Left hindlimb (tissue), 1 donor: ENCODE data around the gene CYP4F12.

Source experiments
- DNase-seq: peaks from one replicate; pipeline ENCODE4 v3.0.0-alpha.2; 2018

Gene CYP4F12, protein sequence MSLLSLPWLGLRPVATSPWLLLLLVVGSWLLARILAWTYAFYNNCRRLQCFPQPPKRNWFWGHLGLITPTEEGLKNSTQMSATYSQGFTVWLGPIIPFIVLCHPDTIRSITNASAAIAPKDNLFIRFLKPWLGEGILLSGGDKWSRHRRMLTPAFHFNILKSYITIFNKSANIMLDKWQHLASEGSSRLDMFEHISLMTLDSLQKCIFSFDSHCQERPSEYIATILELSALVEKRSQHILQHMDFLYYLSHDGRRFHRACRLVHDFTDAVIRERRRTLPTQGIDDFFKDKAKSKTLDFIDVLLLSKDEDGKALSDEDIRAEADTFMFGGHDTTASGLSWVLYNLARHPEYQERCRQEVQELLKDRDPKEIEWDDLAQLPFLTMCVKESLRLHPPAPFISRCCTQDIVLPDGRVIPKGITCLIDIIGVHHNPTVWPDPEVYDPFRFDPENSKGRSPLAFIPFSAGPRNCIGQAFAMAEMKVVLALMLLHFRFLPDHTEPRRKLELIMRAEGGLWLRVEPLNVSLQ

DNA sequence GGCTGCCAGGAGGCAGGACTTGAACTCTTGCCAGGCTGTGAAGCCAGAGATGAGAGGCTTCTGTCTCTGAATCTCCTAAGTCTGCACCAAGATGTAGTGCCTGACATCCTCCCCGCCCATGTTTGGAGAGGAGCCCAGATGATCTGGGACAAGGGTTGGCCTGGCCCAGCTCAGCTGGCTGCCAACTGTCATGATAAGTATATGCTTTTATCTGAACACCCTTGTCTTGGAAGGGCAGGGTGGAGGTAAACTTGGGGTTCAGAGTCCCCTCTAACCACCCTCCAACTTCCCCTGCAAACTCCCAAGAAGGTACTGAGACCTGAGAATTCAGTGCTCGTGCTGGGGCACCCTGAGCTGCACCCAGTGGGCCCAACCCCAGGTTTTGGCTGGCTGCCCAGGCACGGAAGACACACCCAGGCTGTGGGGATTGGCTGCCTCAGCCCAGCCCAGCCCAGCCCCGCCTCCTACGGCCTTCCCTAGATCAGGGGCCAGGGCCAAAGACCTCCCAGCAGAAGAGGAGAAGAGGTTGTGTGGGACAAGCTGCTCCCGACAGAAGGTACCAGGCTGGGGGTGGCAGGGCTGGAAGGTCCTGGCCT is at the start of gene CYP4F12:
TSS of gene CYP4F12 (plus strand) at position 508 of the 596 bp plus-strand sequence. CDS start 443 bp downstream, outside the sequence.
- peak; percentile 47 for DNase-seq

DNA sequence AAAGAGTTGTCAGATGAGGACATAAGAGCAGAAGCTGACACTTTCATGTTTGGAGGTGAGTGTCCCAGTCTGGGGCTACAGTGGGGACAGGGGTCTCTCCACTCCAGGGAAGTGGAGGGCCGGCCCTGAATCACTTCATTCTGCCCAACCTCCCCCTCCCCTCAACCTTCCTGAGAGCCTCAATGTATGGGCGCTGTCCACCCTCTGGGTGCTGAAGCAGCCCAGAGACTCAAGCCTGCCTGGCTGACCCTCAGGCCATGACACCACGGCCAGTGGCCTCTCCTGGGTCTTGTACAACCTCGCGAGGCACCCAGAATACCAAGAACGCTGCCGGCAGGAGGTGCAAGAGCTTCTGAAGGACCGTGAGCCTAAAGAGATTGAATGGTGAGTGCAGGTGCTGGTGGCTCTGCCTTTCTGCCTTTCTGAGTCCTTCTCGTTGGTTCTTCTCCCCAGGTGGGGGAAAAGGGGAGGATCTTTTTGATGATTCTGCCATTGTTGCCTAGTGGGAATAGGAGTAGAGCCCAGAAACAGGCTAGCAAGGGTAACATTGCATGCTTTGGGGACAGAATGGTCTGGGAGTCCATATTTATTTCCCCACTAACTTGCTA is 49.1 kb upstream of the CYP4F12 start:
- DNase-seq, result no peak

DNA sequence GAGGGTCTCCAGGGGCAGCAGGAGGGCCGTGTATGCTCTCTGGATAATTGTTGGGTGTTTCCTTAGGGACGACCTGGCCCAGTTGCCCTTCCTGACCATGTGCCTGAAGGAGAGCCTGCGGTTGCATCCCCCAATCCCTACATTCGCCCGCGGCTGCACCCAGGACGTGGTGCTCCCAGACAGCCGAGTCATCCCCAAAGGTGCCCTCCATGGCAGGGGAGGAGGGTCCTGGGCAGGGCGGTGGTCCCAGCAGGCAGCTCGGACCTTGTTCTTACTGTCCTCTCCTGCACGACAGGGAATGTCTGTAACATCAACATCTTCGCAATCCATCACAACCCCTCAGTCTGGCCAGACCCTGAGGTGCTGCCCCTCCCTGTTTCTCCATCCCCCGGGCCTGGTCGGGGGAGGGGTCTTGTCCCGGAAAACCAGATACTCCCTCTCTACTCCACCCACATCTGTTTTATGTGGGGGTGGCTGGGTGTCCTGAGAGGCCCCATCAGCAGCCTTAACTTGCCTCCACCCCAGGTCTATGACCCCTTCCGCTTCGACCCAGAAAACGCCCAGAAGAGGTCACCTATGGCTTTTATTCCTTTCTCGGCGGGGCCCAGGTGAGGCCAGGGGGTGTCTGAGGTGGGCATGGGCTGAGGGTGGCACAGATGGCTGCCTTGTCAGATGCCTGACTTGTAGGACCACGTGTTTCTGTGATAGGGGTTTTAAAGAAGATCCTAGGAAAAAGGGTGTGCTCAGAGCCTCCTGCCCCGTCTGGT is 44.5 kb upstream of the CYP4F12 start:
- DNase-seq, result no peak

DNA sequence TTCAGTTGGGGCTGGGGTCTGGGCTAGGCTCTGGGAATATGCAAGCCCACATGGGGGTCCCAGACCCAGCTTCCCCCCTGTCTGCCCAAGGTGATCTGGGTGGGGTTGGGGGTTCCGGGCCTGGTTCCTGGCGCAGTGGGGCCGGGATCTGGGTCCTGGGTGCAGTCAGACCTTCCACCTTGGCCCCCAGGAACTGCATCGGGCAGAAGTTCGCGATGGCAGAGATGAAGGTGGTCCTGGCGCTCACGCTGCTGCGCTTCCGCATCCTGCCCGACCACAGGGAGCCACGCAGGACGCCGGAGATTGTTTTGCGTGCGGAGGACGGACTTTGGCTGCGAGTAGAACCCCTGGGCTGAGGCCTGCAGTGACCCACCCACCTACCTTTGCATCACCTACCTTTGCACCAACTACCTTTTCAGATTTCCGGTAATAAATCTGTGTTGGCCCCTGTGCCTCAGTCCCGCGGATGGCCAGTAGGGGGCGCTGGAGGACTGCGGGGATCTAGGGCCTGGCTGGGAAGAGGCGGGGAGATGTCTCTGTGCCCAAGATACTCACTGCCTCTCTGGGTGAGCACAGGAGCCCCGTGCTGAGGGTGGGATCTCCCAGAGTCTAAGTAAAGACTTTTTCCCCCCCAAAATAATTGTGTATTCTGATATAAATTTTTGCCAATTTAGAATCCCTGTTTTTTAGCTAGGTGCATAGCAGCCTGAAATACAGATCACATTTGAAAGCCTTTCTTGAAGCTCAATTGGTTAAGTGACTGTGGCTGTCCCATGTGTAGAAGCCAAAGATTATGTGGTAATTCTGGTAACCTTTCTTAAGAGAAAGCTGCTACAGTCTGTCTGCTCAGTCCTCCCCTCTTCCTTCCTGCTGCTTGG is 43.6 kb upstream of the CYP4F12 start:
- peak; percentile 66 for DNase-seq

DNA sequence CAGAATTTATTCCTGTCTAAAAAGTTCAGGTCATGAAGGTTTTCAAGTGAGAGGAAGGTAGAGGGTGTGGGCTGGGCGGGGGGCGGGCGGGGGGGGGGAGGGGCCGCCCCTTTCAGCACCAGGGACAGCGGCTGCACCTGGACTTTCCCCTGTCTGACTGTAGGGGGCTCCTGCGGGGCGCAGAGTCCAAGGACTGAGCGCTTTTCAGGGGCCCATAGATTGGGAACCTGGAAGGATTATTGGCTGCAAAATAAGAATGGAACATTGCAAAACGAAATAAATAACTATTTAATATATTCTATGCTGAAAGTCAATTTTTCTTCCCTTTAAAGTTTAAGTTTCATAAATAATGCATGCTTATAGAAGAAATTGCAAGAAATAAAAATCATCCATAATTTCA is 41.1 kb upstream of the CYP4F12 start:
- DNase-seq, result no peak

DNA sequence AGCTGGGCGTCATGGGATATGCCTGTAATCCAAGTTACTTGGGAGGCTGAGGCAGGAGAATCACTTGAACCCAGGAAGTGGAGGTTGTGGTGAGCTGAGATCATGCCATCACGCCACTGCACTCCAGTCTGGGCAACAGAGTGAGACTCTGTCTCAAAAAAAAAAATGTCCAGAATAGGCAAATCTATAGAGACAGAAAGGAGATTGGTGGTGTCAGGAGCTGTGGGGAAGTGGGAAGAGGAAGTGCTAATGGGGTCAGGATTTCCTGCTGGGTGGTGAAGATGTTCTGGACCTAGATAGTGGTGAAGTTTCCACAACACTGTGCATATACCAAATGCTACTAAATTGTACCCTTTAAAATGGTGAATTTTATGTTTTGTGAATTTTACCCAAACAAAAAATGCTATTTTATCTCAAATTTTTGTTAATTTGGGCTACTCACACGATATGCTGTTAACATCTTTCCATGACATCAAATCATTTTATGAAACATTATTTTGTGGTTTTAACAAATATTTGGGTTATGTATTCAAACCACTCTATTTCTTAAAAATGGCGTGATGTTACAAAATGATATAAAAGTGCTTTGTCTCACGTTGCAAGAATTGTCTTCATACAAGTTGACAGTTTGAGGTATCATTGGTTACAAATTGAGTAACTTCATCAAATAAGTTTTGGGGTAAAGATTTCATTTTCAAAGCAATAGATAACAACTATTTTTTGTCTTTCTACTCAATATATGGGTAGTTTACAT is 39.6 kb upstream of the CYP4F12 start:
- DNase-seq, result no peak

DNA sequence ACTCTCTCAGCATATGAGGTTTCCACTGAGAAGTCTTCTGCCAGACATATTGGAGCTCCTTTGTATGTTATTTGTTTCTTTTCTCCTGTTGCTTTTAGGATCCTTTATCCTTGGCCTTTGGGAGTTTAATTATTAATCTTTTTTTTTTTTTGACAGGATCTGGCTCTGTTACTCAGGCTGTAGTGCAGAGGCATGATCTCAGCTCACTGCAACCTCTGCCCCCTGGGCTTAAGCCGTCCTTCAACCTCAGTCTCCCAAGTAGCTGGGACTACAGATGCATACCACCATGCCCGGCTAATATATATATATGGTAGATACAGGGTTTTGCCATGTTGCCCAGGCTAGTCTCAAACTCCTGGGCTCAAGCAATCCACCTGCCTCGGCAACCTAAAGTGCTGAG is 38.8 kb upstream of the CYP4F12 start:
- no peak for DNase-seq

DNA sequence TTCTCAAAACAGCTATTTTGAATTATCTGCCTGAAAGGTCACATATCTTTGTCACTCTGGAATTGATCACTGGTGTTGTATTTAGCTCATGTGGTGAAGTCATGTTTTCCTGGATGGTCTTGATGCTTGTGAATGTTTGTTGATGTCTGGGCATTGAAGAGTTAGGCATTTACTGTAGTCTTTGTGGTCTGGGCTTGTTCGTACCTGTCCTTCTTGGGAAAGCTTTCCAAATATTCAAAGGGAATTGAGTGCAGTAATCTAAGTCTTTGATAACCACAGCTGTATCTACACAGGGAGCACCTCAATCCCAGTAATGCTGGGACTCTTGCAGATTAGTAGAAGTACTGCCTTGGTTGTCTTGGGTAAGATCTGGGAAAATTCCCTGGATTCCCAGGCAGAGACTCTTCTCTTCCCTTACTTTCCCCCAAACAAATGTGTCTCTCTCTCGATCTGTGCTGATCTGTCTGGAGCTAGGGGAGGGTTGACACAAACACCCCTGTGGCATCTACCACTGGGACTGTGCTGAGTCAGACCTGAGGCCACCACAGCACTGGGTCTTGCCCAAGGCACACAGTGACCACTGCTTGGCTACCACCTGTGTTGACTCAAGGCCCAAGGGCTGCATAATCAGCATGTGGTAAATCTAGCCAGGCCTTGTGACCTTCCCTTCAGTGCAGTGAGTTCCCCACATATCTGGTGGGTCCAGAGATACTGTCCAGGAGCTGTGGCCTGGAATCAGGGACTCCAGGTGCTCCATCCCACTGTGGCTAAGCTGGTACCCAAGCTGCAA is 37.7 kb upstream of the CYP4F12 start:
- no peak for DNase-seq

DNA sequence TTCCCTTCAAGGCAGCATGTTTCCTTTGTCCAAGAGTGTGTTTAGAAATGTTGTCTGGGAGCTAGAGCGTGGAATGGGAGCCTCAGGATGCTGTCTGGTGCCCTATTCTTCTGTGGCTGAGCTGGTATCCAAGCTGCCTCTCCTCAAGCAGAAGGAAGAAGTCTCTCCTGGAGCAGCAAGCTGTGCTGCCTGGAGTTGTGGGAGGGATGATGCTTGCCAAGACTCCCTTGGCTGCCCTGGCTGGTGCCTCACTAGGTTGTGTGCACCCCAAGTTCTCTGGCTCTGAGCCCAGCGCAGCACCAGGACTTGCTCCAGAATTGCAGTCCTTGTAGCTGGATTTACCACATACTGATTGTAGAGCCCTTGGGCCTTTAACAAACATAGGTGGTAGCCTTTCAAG is 36.9 kb upstream of the CYP4F12 start:
- no peak for DNase-seq

DNA sequence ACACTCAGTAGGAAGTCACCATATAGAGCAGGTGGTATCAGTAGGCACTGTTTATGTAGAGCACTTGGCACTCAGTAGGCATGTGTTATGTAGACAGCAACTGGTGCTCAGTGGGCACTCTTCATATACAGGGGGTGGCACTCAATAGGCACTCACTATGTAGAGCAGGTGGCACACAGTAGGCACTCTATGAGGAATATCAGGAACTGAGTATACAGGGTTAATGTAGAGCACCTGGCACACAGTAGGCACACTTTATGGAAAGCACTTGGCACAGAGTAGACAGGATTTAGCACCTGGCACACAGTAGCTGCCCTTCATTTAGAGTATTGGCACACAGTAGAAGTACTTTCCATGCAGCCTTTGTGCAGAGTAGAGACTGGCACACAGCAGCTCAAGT is 33.3 kb upstream of the CYP4F12 start:
- DNase-seq, result no peak

DNA sequence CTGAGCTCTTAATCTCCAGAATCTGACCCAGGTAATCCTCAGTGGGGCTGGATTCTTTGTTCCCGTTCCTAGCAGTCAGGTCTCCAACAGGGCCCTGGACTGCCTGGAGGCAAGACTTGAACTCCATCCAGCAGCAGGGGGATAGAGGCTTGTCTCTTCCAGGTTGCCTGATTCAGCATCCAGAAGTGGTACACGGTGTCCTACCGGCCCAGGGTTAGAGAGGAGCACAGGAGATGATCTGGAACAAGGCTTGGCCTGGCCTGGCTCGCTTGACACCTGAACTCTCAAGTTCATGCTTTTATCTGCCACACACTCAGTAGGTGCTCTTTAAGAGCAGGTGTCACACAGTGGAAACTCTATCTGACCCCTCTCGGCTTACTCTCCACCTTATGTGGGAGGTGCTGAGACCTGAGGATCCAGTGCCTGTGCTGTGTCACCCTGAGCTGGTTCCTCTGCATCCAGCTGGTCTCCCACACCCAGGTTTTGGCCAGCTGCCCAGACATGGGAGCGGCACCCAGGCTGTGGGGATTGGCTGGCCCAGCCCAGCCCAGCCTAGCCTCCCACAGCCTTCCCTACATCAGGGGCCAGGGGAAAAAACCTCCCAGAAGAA is 32.5 kb upstream of the CYP4F12 start, which contains the start of gene CYP4F3:
TSS of gene CYP4F3 (plus strand) at position 604 of the 610 bp plus-strand sequence. CDS start 519 bp downstream, outside the sequence.
- DNase-seq, result no peak

DNA sequence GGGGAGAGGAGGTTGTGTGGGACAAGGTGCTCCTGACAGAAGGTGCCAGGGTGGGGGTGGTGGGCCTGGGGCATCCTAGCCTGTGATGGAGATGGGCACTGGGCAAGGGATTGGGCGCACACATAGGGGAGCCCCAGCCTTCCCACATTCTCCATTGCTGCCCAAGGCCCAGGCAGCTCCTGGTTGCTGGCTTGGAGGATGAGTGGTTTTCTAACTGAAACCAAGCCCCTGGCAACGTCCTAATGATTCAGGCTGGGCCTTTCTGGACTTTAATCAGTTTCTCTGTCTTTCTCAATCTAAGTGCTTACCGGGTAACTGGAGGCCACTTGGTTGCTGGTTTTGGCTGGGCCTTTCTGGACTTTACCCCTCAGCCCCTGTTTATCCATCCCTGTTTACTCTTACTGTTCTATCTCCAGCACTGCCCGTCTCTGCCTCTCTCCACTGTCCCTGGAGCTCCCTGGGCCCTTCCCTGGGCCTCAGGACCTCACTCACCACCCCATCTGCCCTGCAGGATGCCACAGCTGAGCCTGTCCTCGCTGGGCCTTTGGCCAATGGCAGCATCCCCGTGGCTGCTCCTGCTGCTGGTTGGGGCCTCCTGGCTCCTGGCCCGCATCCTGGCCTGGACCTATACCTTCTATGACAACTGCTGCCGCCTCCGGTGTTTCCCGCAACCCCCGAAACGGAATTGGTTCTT is 31.8 kb upstream of the CYP4F12 start:
- DNase-seq, result no peak

DNA sequence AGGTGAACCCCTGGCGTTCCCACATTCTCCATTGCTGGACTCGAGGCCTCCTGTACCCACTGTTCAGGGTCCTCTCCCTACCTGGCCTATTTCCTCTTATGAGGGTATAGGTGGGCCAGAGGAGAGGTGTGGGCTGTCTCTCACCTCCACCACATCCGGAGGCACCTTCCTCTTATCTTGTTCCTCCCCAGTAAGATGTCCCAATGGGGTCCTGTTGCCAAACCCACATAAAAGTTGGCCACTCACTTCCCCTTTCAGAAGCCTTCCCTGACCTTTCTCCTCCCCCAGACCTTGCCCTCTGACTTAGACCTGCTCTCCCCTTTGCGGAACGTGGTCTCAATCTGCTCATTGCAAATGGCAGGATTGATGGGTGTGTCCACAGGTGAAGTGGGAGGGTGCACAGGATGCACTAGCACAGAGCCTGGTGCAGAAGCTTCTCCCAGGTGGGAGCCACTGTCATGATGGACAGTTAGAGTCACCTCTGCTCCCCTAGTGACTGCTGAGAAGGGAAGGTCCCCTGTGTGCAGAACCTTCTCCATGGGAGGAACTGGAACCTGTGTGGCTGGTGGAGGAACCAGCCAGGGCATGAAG is 30.9 kb upstream of the CYP4F12 start:
- DNase-seq, result no peak

DNA sequence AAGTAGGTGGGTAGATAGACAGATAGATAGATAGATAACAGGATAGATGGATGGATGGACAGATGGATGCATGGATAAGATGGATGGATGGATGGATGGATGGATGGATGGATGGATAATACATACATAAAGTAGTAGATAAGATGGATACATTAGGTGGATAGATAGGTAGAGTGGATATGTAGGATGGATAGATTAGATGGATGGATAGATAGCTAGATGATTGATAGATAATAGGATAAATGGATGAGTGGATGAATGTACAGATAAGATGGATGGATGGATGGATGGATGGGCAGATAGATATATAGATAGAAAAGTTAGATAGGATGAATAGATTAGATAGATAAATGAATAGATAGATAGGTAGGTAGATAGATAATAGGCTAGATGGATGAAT is 30.1 kb upstream of the CYP4F12 start:
- DNase-seq, result no peak

DNA sequence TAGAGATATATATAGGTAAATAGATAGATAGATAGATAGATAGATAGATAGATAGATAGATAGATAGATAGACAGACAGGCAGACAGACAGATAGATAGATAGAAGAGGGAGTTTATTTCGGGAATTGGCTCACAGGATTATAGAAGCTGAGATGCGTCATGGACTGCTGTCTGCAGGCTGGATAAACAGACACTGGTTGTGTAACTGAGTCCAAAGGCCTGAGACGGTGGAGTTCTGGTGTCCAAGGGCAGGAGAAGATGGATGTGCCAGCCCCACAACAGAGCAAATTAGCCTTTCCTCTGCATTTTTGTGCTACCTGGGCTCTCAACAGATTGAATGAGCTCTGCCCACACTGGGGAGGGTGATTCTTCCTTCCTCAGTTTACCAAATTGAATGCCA is 29.5 kb upstream of the CYP4F12 start:
- DNase-seq, result no peak

DNA sequence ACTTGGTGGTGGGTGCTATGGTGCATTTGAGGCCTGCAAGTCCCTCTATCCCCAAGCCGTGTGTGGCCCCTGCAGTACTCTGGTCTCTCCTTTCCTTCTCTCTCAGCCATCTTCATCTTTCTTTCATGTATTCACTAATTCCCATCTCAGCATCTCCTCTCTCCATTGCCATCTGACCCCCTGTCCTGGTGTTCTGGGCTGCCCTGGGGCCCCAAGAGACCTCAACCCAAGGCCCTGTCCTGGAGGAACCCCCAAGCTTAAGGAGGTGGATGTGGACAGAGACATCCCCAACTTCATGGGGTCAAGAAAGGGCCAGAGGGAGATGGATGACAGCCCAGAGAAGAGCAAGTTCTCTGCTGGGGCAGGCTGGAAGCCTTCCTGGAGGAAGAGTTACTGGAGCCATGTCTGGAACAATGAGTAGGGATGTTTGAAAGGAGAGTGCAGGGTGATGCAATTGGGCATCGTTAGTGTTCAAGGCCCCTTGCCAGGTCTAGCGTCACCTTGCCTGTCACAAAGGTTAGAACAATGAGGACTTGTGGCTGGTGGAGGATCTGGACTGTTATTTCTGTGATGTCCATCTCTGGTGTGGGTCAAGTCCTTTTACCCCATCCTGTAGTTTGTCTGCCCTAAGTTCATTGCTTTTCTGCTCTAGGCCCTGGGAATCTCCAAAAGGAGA is 28.7 kb upstream of the CYP4F12 start:
- DNase-seq, result no peak

DNA sequence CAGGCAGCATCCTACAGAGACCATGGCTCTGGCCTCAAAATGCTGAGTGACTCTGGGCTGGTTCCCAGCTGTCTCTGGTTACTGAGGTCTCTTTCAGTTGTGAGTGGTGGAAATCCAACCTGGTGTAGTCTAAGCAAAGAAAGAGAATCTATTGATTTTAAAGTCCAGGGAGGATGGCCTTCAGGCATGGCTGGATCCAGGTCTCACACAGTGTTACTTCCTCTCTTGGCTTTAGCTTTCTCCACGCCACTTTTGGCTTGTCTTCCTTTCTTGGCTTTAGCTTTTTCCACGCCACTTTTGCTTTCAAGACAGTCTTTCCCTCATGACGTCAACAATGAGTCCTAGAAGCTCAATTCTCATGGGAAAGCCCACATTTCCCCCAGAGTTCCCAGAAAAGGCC is 28.1 kb upstream of the CYP4F12 start:
- no peak for DNase-seq

DNA sequence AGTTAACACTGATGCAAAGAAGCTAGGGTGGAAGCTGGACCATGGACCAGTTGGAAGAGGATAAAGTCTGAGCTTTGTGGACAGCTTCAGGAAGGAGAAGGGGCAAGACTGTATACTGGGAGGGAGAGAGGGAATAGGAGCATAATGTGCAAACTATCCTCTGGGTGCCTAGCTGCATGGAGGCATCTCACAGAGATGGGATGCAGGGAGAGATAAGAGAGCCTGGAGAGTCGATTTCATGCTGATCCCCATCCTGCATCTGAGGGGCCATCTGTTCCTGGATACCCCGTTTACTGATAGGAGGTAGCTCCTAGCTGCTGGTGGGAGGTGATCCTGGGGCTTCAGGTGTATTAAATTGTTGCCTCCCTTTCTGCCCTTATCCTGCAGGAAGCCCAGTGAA is 23.4 kb upstream of the CYP4F12 start:
- no peak for DNase-seq
